ENCODE measurements around the gene NPTX1.

DNA sequence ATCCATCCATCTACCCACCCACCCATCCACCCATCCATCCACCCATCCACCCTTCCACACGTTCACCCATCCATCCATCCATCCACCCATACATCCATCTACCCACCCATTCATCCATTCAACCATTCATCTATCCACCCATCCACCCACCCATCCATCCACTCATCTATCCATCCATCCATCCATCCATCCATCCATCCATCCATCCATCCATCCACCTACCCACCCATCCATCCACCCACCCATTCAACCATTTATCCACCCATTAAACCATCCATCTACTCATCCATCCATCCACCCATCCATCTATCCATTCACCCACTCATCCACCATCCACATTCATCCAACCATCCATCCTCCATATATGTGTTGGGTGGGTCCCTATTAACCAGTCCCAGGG is 42.0 kb upstream of the NPTX1 start:
- TF ChIP-seq CEBPB (IDR thresholded peaks at IDR 0.05) (no peak), EP300 (IDR thresholded peaks at IDR 0.05) (no peak), JUNB (IDR thresholded peaks at IDR 0.05) (no peak), NFE2L2 (conservative IDR thresholded peaks at IDR 0.05; ENCODE audit: low read length) (no peak), MAZ (IDR thresholded peaks at IDR 0.05; ENCODE audit: borderline replicate concordance, low read depth, low read length) (no peak), POLR2A (IDR thresholded peaks at IDR 0.05; ENCODE audit: low read length) (no peak), RCOR1 (IDR thresholded peaks at IDR 0.05; ENCODE audit: low read depth, low read length) (no peak), SMC3 (IDR thresholded peaks at IDR 0.05) (no peak)
- TF ChIP-seq, protein P1, sequence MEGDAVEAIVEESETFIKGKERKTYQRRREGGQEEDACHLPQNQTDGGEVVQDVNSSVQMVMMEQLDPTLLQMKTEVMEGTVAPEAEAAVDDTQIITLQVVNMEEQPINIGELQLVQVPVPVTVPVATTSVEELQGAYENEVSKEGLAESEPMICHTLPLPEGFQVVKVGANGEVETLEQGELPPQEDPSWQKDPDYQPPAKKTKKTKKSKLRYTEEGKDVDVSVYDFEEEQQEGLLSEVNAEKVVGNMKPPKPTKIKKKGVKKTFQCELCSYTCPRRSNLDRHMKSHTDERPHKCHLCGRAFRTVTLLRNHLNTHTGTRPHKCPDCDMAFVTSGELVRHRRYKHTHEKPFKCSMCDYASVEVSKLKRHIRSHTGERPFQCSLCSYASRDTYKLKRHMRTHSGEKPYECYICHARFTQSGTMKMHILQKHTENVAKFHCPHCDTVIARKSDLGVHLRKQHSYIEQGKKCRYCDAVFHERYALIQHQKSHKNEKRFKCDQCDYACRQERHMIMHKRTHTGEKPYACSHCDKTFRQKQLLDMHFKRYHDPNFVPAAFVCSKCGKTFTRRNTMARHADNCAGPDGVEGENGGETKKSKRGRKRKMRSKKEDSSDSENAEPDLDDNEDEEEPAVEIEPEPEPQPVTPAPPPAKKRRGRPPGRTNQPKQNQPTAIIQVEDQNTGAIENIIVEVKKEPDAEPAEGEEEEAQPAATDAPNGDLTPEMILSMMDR (IDR thresholded peaks at IDR 0.05), result no peak
